PC-9 (cell line): Measurements from ENCODE around the gene ZNF474. TPM values are rescaled to one million over a fixed set of nuclear protein-coding genes. Genes with fewer than 3 reads are reported as not detected.

Experiments
- BruUV-seq: library from RNA; stranded (reverse); fragments of 400-500 nt; replicated peaks from 2 replicates; lab custom pipeline; 2021; lab: Mats Ljungman, UMichigan
- CTCF ChIA-PET: fragments of 300-600 bp; sonication (Branson Sonifier 250); formaldehyde crosslinking; loops from one replicate; lab custom pipeline; 2022; ENCODE audit warnings: antibody characterized with exemption; lab: Charles Lee
- POLR2A ChIA-PET: fragments of 300-600 bp; sonication (Branson Sonifier 250); formaldehyde crosslinking; loops from one replicate; lab custom pipeline; 2022; ENCODE audit warnings: antibody characterized with exemption; ENCODE audit not compliant: unreplicated experiment; lab: Charles Lee
- DNase-seq, 2 experiments: peaks; one replicate each; pipeline versions ENCODE4 v3.0.0 to v3.0.0-alpha.2; 2015 to 2022; ENCODE audit warnings: mixed read lengths in 1 of 2
- H2AFZ ChIP-seq: fragments of 200-600 bp; sonication (generic); 2 replicates; pipeline ENCODE4 v1.8.1; 2017; ENCODE audit warnings: antibody characterized with exemption
- H3F3A ChIP-seq: fragments of 200-600 bp; sonication (generic); 2 replicates; pipeline ENCODE4 v1.8.1; 2017; ENCODE audit warnings: antibody characterized with exemption, mild to moderate bottlenecking, low read depth; ENCODE audit not compliant: insufficient read depth
- H3K27ac ChIP-seq: fragments of 200-600 bp; sonication (generic); 2 replicates; pipeline ENCODE4 v1.6.1; 2016; ENCODE audit warnings: mixed run types
- H3K27me3 ChIP-seq: fragments of 200-600 bp; sonication (generic); 2 replicates; pipeline ENCODE4 v1.6.1; 2016; ENCODE audit warnings: low read depth, mixed run types; ENCODE audit not compliant: insufficient read depth
- H3K36me3 ChIP-seq: fragments of 200-600 bp; sonication (generic); 2 replicates; pipeline ENCODE4 v1.6.1; 2016; ENCODE audit warnings: low read depth, mixed run types
- H3K4me1 ChIP-seq: fragments of 200-600 bp; sonication (generic); replicated peaks from 2 replicates; pipeline ENCODE4 v1.6.1; 2016; ENCODE audit warnings: mixed run types; ENCODE audit not compliant: insufficient read depth
- H3K4me2 ChIP-seq: fragments of 200-600 bp; sonication (generic); 2 replicates; pipeline ENCODE4 v1.6.1; 2017; ENCODE audit warnings: mixed run types
- H3K4me3 ChIP-seq: fragments of 200-600 bp; sonication (generic); 2 replicates; pipeline ENCODE4 v1.6.1; 2016; ENCODE audit warnings: mixed run types
- H3K79me2 ChIP-seq: fragments of 200-600 bp; sonication (generic); 2 replicates; pipeline ENCODE4 v1.6.1; 2017; ENCODE audit warnings: low read depth, mixed run types
- H3K9me2 ChIP-seq: fragments of 200-600 bp; sonication (generic); 2 replicates; pipeline ENCODE4 v1.8.1; 2017; ENCODE audit warnings: mild to moderate bottlenecking; ENCODE audit not compliant: insufficient read depth
- H3K9me3 ChIP-seq: fragments of 200-600 bp; sonication (generic); 2 replicates; pipeline ENCODE4 v1.8.1; 2016; ENCODE audit warnings: low read depth; ENCODE audit not compliant: insufficient read depth
- H4K20me1 ChIP-seq: fragments of 200-600 bp; sonication (generic); 2 replicates; pipeline ENCODE4 v1.8.1; 2017; ENCODE audit not compliant: insufficient read depth
- CTCF ChIP-seq: fragments of 200-600 bp; sonication (generic); conservative IDR thresholded peaks from 2 replicates; pipeline ENCODE4 v1.6.1; 2017; ENCODE audit warnings: mixed run types, antibody characterized with exemption, mild to moderate bottlenecking, moderate library complexity
- EZH2 ChIP-seq: fragments of 200-600 bp; sonication (generic); IDR thresholded peaks from 2 replicates; pipeline ENCODE4 v1.8.0; 2017; ENCODE audit warnings: antibody characterized with exemption, low read depth
- intact Hi-C: fragments of 100-400 bp; cut with micrococcal nuclease; formaldehyde crosslinking; loops from one replicate; pipeline ENCODE4 v1.10.0; 2022; ENCODE audit not compliant: unreplicated experiment
- total RNA-seq: library from RNA; stranded (reverse); gene quantifications from 2 replicates; pipeline ENCODE4 v1.2.3, GENCODE V29; 2021

ZNF474 gene
- total RNA-seq, 1 experiment from 2014 or later = not detected

DNA sequence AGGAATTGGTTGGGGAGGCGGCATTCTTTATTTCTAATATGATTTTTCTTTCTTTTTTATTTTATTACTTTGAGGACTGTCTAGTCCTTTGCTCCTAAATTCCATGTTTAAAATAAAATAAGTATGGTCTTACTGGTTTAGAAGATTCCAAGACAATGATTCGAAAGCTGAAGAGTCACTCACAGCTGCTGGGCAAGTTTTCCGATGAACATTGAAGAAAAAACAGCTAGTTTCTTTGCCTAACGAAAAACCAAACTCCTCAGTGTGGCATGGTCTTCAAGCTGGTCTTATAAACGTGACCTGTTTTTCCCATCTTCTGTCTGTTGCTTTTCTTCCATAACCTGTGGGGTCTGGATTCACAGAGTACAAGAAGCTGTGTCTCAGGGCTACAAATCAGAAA is 25.1 kb downstream of the ZNF474 start:
- H2AFZ ChIP-seq = no peak overlapping the region
- no peaks in the 10 kb centered on the region for H3K9me2 ChIP-seq
- POLR2A ChIA-PET = no interaction called here
- intact Hi-C loops = loop anchor here (10.0 kb wide), 1 partner anchor 60 kb away; no protein-coding TSS in a partner anchor
- no peak overlapping the region for H3K4me2 ChIP-seq
- H3K36me3 ChIP-seq = no peaks in the 10 kb centered on the region
- no peaks in the 10 kb centered on the region for H3F3A ChIP-seq
- no peak overlapping the region for H3K27ac ChIP-seq
- H3K4me1 ChIP-seq = no peaks in the 10 kb centered on the region
- no peaks in the 10 kb centered on the region for H4K20me1 ChIP-seq
- DNase-seq = no peak
- H3K27me3 ChIP-seq = no peaks in the 10 kb centered on the region
- no peak overlapping the region for H3K4me3 ChIP-seq
- H3K79me2 ChIP-seq = no peaks in the 10 kb centered on the region
- no peak for TF ChIP-seq EZH2
- H3K9me3 ChIP-seq = no peaks in the 10 kb centered on the region
- BruUV-seq = no TSS peak
- CTCF ChIA-PET = no interaction called here

GRCh38 chr5:122154910-122155309 is 25.6 kb downstream of the ZNF474 start:
- no peak for DNase-seq
- BruUV-seq = no TSS peak
- H4K20me1 ChIP-seq = no peaks in the 10 kb centered on the region
- H3K4me2 ChIP-seq = no peak overlapping the region
- ChIA-PET CTCF (no interaction called here), POLR2A (no interaction called here)
- H3K4me3 ChIP-seq = no peak overlapping the region
- no peaks in the 10 kb centered on the region for H3K9me3 ChIP-seq
- no peaks in the 10 kb centered on the region for H3K9me2 ChIP-seq
- H3K27me3 ChIP-seq = no peaks in the 10 kb centered on the region
- no peaks in the 10 kb centered on the region for H3F3A ChIP-seq
- H3K4me1 ChIP-seq = no peaks in the 10 kb centered on the region
- no peaks in the 10 kb centered on the region for H3K79me2 ChIP-seq
- no peak overlapping the region for H3K27ac ChIP-seq
- no peak for TF ChIP-seq CTCF
- TF ChIP-seq EZH2 = no peak
- intact Hi-C loops = loop anchor here (10.0 kb wide), 1 partner anchor 60 kb away; no protein-coding TSS in a partner anchor
- no peaks in the 10 kb centered on the region for H3K36me3 ChIP-seq
- H2AFZ ChIP-seq = no peak overlapping the region

- TF ChIP-seq EZH2 (no peak), CTCF (no peak)
- BruUV-seq = no TSS peak
- Histone ChIP-seq H3K27me3 (no peaks in the 10 kb centered on the region), H3K4me2 (no peak overlapping the region), H3K9me3 (no peaks in the 10 kb centered on the region), H2AFZ (no peak overlapping the region), H3K9me2 (no peaks in the 10 kb centered on the region), H3K4me1 (no peaks in the 10 kb centered on the region), H3K27ac (no peak overlapping the region), H3K79me2 (no peaks in the 10 kb centered on the region), H3K36me3 (no peaks in the 10 kb centered on the region), H4K20me1 (no peaks in the 10 kb centered on the region), H3F3A (no peaks in the 10 kb centered on the region), H3K4me3 (no peak overlapping the region)
- DNase-seq = no peak
- CTCF ChIA-PET = interaction anchor here (0.6 kb wide), 1 partner anchor 190 kb away, joined by 3 read pairs; no protein-coding TSS in a partner anchor
- intact Hi-C loops = loop anchor here (10.0 kb wide), 1 partner anchor 61 kb away; no protein-coding TSS in a partner anchor
- POLR2A ChIA-PET = no interaction called here
Measured at GRCh38 chr5:122155546-122155945, 26.2 kb downstream of the ZNF474 start.
